Measurements from ENCODE around the gene GALNT18. TPM values are rescaled to one million over a fixed set of nuclear protein-coding genes. Genes with fewer than 3 reads are reported as not detected.

Gene GALNT18
- total RNA-seq, 1 experiment from 2014 or later = not detected

- H3F3A ChIP-seq (ENCODE audit: insufficient read depth, low read depth) = no peaks in the 10 kb centered on the region
- H3K4me2 ChIP-seq = no peak overlapping the region
- H3K36me3 ChIP-seq (ENCODE audit: low read depth) = no peaks in the 10 kb centered on the region
- ChIA-PET POLR2A (ENCODE audit: unreplicated experiment) (no interaction called here), CTCF (no interaction called here)
- H3K27ac ChIP-seq = no peak overlapping the region
- no peak for TF ChIP-seq EZH2 (IDR thresholded peaks at IDR 0.05; ENCODE audit: low read depth)
- no peak for TF ChIP-seq CTCF (conservative IDR thresholded peaks at IDR 0.05)
- H4K20me1 ChIP-seq (ENCODE audit: insufficient read depth) = no peaks in the 10 kb centered on the region
- no peaks in the 10 kb centered on the region for H3K79me2 ChIP-seq (ENCODE audit: low read depth)
- no TSS peak for BruUV-seq (replicated peaks)
- H3K9me3 ChIP-seq (ENCODE audit: insufficient read depth, low read depth) = no peaks in the 10 kb centered on the region
- peaks cover 12% of the 10 kb centered on the region for H3K27me3 ChIP-seq (ENCODE audit: insufficient read depth, low read depth)
- H3K9me2 ChIP-seq (ENCODE audit: insufficient read depth) = no peaks in the 10 kb centered on the region
- no peaks in the 10 kb centered on the region for H3K4me1 ChIP-seq (replicated peaks; ENCODE audit: insufficient read depth)
- no peak overlapping the region for H2AFZ ChIP-seq
- no peak for DNase-seq
- intact Hi-C loops (cut with micrococcal nuclease; ENCODE audit: unreplicated experiment) = no loop called here
- no peak overlapping the region for H3K4me3 ChIP-seq
Observed at GRCh38 chr11:11505190-11505589, 116.6 kb downstream of the GALNT18 start.

DNA sequence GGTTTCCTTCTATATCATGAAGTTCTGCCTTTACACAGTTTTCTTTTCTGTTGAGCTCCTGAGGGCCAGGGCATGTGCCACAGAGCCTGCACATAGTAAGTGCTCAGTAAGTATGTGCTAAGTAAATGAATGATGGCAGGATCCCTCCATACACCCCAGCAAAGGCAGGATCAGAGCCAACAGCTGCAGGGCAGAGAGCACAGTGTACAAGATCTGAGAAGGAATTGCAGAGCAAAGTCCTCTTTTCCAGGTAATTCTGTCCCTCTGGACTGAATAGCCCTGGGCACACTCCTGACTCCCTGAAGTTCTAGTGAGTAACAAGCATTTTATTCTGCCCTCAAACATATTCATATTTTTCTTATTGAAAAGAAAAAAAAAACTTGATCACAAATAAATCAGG, 117.7 kb downstream of the GALNT18 start:
- H4K20me1 ChIP-seq (ENCODE audit: insufficient read depth) = no peaks in the 10 kb centered on the region
- TF ChIP-seq EZH2 (IDR thresholded peaks at IDR 0.05; ENCODE audit: low read depth) (no peak), CTCF (conservative IDR thresholded peaks at IDR 0.05) (no peak)
- DNase-seq = no peak
- H3K9me3 ChIP-seq (ENCODE audit: insufficient read depth, low read depth) = no peaks in the 10 kb centered on the region
- no peaks in the 10 kb centered on the region for H3K79me2 ChIP-seq (ENCODE audit: low read depth)
- no peaks in the 10 kb centered on the region for H3F3A ChIP-seq (ENCODE audit: insufficient read depth, low read depth)
- ChIA-PET POLR2A (ENCODE audit: unreplicated experiment) (no interaction called here), CTCF (no interaction called here)
- intact Hi-C loops (cut with micrococcal nuclease; ENCODE audit: unreplicated experiment) = no loop called here
- no peaks in the 10 kb centered on the region for H3K9me2 ChIP-seq (ENCODE audit: insufficient read depth)
- no peaks in the 10 kb centered on the region for H3K36me3 ChIP-seq (ENCODE audit: low read depth)
- no peak overlapping the region for H3K4me2 ChIP-seq
- H3K4me3 ChIP-seq = no peak overlapping the region
- H3K4me1 ChIP-seq (replicated peaks; ENCODE audit: insufficient read depth) = no peaks in the 10 kb centered on the region
- no peak overlapping the region for H3K27ac ChIP-seq
- H2AFZ ChIP-seq = no peak overlapping the region
- H3K27me3 ChIP-seq (ENCODE audit: insufficient read depth, low read depth) = peaks cover 12% of the 10 kb centered on the region
- no TSS peak for BruUV-seq (replicated peaks)

GRCh38 chr11:11502263-11502861, 119.4 kb downstream of the GALNT18 start:
- TF ChIP-seq CTCF (conservative IDR thresholded peaks at IDR 0.05) (no peak), EZH2 (IDR thresholded peaks at IDR 0.05; ENCODE audit: low read depth) (no peak)
- intact Hi-C loops (cut with micrococcal nuclease; ENCODE audit: unreplicated experiment) = no loop called here
- POLR2A ChIA-PET (ENCODE audit: unreplicated experiment) = no interaction called here
- DNase-seq = no peak
- H2AFZ ChIP-seq = no peak overlapping the region
- CTCF ChIA-PET = no interaction called here
- no peaks in the 10 kb centered on the region for H3K4me1 ChIP-seq (replicated peaks; ENCODE audit: insufficient read depth)
- H3K27ac ChIP-seq = no peak overlapping the region
- BruUV-seq (replicated peaks) = no TSS peak
- H3F3A ChIP-seq (ENCODE audit: insufficient read depth, low read depth) = no peaks in the 10 kb centered on the region
- no peaks in the 10 kb centered on the region for H3K9me2 ChIP-seq (ENCODE audit: insufficient read depth)
- H3K9me3 ChIP-seq (ENCODE audit: insufficient read depth, low read depth) = no peaks in the 10 kb centered on the region
- H3K4me3 ChIP-seq = no peak overlapping the region
- H3K4me2 ChIP-seq = no peak overlapping the region
- no peaks in the 10 kb centered on the region for H3K79me2 ChIP-seq (ENCODE audit: low read depth)
- no peaks in the 10 kb centered on the region for H4K20me1 ChIP-seq (ENCODE audit: insufficient read depth)
- H3K27me3 ChIP-seq (ENCODE audit: insufficient read depth, low read depth) = peaks cover 12% of the 10 kb centered on the region
- no peaks in the 10 kb centered on the region for H3K36me3 ChIP-seq (ENCODE audit: low read depth)
